Measurements from ENCODE around the gene LAPTM4A. TPM values are rescaled to one million over a fixed set of nuclear protein-coding genes. Genes with fewer than 3 reads are reported as not detected.

The LAPTM4A gene
- total and polyA plus RNA-seq, 2 of the 4 experiments (the other 2 are of a cell fraction), result 97.7 to 401 TPM

- H4K91ac ChIP-seq (ENCODE audit: insufficient read depth, low read depth, low read length), result no peak overlapping the region
- H3K4me2 ChIP-seq (ENCODE audit: low read depth, low read length), result no peak overlapping the region
- H3K4me3 ChIP-seq (ENCODE audit: insufficient read depth, low read depth, low read length), result no peak overlapping the region
- no peak overlapping the region for H3K56ac ChIP-seq (ENCODE audit: extremely low read depth, insufficient read depth, low read length)
- DNase-seq (no peak), ATAC-seq (ENCODE audit: low read depth) (no peak)
- no peak overlapping the region for H3K18ac ChIP-seq (ENCODE audit: low read depth, low read length)
- H2AFZ ChIP-seq (replicated peaks; ENCODE audit: low read length, poor library complexity), result no peak overlapping the region
- H3K14ac ChIP-seq (replicated peaks; ENCODE audit: low read depth, low read length), result no peak overlapping the region
- no peak overlapping the region for H2BK120ac ChIP-seq (ENCODE audit: low read depth, low read length)
- 0 out of 2 replicates have a peak, but pooled peaks cover 1% of the 10 kb centered on the region for H3K4me1 ChIP-seq (ENCODE audit: control insufficient read depth, insufficient read depth, low read length)
- no TSS peak for BruUV-seq (replicated peaks)
- H3K27ac ChIP-seq (ENCODE audit: insufficient read depth, low read length), result no peak overlapping the region
- no peak overlapping the region for H4K8ac ChIP-seq (ENCODE audit: low read depth in 2 of 2, low read length in 2 of 2)
- no peak overlapping the region for H3K23ac ChIP-seq (ENCODE audit: low read depth, low read length)
- H3K9me1 ChIP-seq (ENCODE audit: insufficient read depth, low read length), result peaks cover 2% of the 10 kb centered on the region; the same call in 1 of the 2 replicates
- intact Hi-C loops (cut with micrococcal nuclease), result loop anchor here (5.0 kb wide), 1 partner anchor 59 kb away; no protein-coding TSS in a partner anchor
- H2BK15ac ChIP-seq (ENCODE audit: low read depth, low read length), result no peak overlapping the region
- no peak overlapping the region for H3K9ac ChIP-seq (ENCODE audit: low read depth, low read length)
- no peak overlapping the region for H2AK5ac ChIP-seq (ENCODE audit: low read depth, low read length)
- H3K36me3 ChIP-seq (ENCODE audit: control insufficient read depth, insufficient read depth, low read length), result peaks cover 51% of the 10 kb centered on the region
- ChIA-PET CTCF (interaction anchor here (1.4 kb wide), 1 partner anchor 17 kb away, joined by 3 read pairs; no protein-coding TSS in a partner anchor), POLR2A (ENCODE audit: unreplicated experiment) (interaction anchor here (0.5 kb wide), 1 partner anchor 14 kb away, joined by 15 read pairs; no protein-coding TSS in a partner anchor)
- TF ChIP-seq, protein P1, sequence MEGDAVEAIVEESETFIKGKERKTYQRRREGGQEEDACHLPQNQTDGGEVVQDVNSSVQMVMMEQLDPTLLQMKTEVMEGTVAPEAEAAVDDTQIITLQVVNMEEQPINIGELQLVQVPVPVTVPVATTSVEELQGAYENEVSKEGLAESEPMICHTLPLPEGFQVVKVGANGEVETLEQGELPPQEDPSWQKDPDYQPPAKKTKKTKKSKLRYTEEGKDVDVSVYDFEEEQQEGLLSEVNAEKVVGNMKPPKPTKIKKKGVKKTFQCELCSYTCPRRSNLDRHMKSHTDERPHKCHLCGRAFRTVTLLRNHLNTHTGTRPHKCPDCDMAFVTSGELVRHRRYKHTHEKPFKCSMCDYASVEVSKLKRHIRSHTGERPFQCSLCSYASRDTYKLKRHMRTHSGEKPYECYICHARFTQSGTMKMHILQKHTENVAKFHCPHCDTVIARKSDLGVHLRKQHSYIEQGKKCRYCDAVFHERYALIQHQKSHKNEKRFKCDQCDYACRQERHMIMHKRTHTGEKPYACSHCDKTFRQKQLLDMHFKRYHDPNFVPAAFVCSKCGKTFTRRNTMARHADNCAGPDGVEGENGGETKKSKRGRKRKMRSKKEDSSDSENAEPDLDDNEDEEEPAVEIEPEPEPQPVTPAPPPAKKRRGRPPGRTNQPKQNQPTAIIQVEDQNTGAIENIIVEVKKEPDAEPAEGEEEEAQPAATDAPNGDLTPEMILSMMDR (conservative IDR thresholded peaks at IDR 0.05; ENCODE audit: low read depth, low read length), result no peak
- no peak for TF ChIP-seq MAFK (IDR thresholded peaks at IDR 0.05; ENCODE audit: low read depth, low read length)
- no peak for TF ChIP-seq BHLHE40 (IDR thresholded peaks at IDR 0.05; ENCODE audit: low read depth, low read length)
- no peak for TF ChIP-seq RFX5 (IDR thresholded peaks at IDR 0.05; ENCODE audit: low read depth, low read length)
- no peak for TF ChIP-seq CEBPB (IDR thresholded peaks at IDR 0.05; ENCODE audit: low read depth, low read length)
- TF ChIP-seq NFE2L2 (IDR thresholded peaks at IDR 0.05; ENCODE audit: low read depth, low read length), result no peak
- TF ChIP-seq, protein P2, sequence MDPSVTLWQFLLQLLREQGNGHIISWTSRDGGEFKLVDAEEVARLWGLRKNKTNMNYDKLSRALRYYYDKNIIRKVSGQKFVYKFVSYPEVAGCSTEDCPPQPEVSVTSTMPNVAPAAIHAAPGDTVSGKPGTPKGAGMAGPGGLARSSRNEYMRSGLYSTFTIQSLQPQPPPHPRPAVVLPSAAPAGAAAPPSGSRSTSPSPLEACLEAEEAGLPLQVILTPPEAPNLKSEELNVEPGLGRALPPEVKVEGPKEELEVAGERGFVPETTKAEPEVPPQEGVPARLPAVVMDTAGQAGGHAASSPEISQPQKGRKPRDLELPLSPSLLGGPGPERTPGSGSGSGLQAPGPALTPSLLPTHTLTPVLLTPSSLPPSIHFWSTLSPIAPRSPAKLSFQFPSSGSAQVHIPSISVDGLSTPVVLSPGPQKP (IDR thresholded peaks at IDR 0.05; ENCODE audit: borderline replicate concordance, low read depth, low read length), result no peak
- TF ChIP-seq USF2 (IDR thresholded peaks at IDR 0.05; ENCODE audit: low read depth, low read length), result no peak
- no peak for TF ChIP-seq MAZ (IDR thresholded peaks at IDR 0.05; ENCODE audit: borderline replicate concordance, low read depth, low read length)
- no peak for TF ChIP-seq RCOR1 (IDR thresholded peaks at IDR 0.05; ENCODE audit: insufficient replicate concordance, low read length)
- TF ChIP-seq FOS (IDR thresholded peaks at IDR 0.05; ENCODE audit: low read depth, low read length), result no peak
- no peak for TF ChIP-seq MXI1 (IDR thresholded peaks at IDR 0.05; ENCODE audit: borderline replicate concordance, low read depth, low read length)
- TF ChIP-seq POLR2A (IDR thresholded peaks at IDR 0.05; ENCODE audit: low read depth, low read length), result no peak
- no peak for TF ChIP-seq RAD21 (IDR thresholded peaks at IDR 0.05; ENCODE audit: low read length)
- no peak for TF ChIP-seq CHD1 (IDR thresholded peaks at IDR 0.05; ENCODE audit: low read depth, low read length)
- TF ChIP-seq SMC3 (IDR thresholded peaks at IDR 0.05; ENCODE audit: low read depth, low read length), result no peak
- H3K27me3 ChIP-seq (ENCODE audit: control insufficient read depth, insufficient read depth, low read length), result no peaks in the 10 kb centered on the region
- no peak overlapping the region for H2BK5ac ChIP-seq (ENCODE audit: low read depth, low read length, poor library complexity, severe bottlenecking)
- dilution Hi-C loops (cut with HindIII; ENCODE audit: low sequenced_read_pairs, unreplicated experiment), result no loop called here
- H3K4ac ChIP-seq (ENCODE audit: low read depth, low read length), result no peak overlapping the region
- in situ Hi-C loops (cut with MboI; ENCODE audit: low sequenced_read_pairs), result no loop called here
- H4K5ac ChIP-seq (ENCODE audit: low read depth, low read length), result no peak overlapping the region
- H3K9me3 ChIP-seq (ENCODE audit: control insufficient read depth, insufficient read depth, low read length), result no peaks in the 10 kb centered on the region
- peaks cover 37 to 48% of the 10 kb centered on the region in 2 experiments for H3K79me1 ChIP-seq (ENCODE audit: low read depth in 1 of 2, low read length in 2 of 2)
- H2AK9ac ChIP-seq (replicated peaks; ENCODE audit: low read depth, low read length, poor library complexity), result no peak overlapping the region
- H4K20me1 ChIP-seq (ENCODE audit: insufficient read depth, low read length), result peaks cover 28% of the 10 kb centered on the region; the same call in 1 of the 2 replicates
- no peak overlapping the region for H2BK20ac ChIP-seq (ENCODE audit: low read depth, low read length)
- 100% methylated on average over 1 of the region's 3 CpGs; no CpG with 5 or more reads in 1 of the 2 experiments for WGBS, 2 experiments (ENCODE audit: extremely low coverage in 2 of 2, insufficient read length in 1 of 2)
Measured at GRCh38 chr2:20033322-20033721, 18.1 kb downstream of the LAPTM4A start.
